ENCODE results near the gene CDK7. TPM values are rescaled to one million over a fixed set of nuclear protein-coding genes. Genes with fewer than 3 reads are reported as not detected.

The CDK7 gene
- total RNA-seq (10 to 100 TPM in 3 of 4 donors, 1 to 10 TPM in 1; 7.2 to 18.5 (median 13.8) TPM), polyA plus RNA-seq (10 to 100 TPM; 23.4 to 35.1 (median 25.8) TPM)

DNA sequence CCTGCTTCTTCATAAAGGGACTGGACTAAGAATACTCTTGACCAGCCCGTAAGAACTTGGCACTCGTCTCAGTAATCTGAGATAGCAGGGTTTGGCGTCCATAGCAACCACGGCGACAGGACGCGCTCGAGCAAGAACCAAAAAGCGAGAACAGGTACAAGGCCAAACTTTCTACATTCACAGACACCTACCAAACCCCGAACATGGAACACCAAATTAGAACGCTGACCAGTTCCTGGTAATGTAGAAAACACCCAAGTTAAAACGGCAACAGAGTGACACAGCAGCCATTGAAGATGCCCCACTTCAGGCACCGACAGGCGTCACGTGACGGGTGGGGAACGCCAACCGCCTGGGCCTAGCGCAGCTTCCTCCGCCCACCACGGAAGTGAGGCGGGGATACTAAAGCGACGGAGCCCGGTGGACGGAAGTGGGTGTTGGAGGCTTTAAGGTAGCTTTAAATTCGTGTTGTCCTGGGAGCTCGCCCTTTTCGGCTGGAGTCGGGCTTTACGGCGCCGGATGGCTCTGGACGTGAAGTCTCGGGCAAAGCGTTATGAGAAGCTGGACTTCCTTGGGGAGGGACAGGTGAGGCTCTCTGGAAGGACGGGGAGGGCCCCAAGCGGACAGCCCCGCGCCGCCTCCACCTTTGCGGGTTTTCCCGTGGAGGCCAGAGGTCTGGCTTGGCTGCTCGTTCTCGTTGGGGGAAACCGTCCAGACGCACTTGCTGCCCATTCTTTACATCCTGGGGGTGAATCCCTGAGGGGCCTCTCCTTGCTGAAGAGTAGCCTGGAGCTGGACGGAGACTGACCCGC, at the start of gene CDK7:
CDK7 (plus strand) TSS at position 430 of the 812 bp plus-strand sequence; CDS start at position 520, 90 bp downstream.
- peaks cover 0 to 34% (median 3%) of the 10 kb centered on the region in 4 donors for H3K36me3 ChIP-seq
- TF ChIP-seq EP300 (IDR thresholded peaks at IDR 0.05), result no peak
- peak; percentile 50 to 83 (median 80) for TF ChIP-seq POLR2AphosphoS5 (IDR thresholded peaks at IDR 0.05)
- peaks cover 0 to 31% (median 24%) of the 10 kb centered on the region in 4 donors for H3K4me1 ChIP-seq
- H3K27me3 ChIP-seq, result no peaks in the 10 kb centered on the region
- H3K27ac ChIP-seq, result peak within 1 kb of the TSS; percentile 81 to 89 (median 84)
- 0 to 1% methylated on average over 49 of the region's 49 CpGs for WGBS, 2 donors
- intact Hi-C loops (cut with DNase I), result loop anchor here (2.0 kb wide), 2 partner anchors 16 to 68 kb away; partner anchors contain the start of gene CCNB1
- DNase-seq, result peak; percentile 95
- peak within 1 kb of the TSS; percentile 71 to 92 (median 74) for H3K4me3 ChIP-seq
- H3K9me3 ChIP-seq, result no peaks in the 10 kb centered on the region

GRCh38 chr5:69187342-69187741, 47.3 kb upstream of the CDK7 start:
- TF ChIP-seq EP300 (IDR thresholded peaks at IDR 0.05) (no peak), POLR2AphosphoS5 (IDR thresholded peaks at IDR 0.05) (no peak), POLR2A (IDR thresholded peaks at IDR 0.05) (no peak), CTCF (IDR thresholded peaks at IDR 0.05) (no peak)
- Histone ChIP-seq H3K4me1 (peaks cover 0 to 17% (median 15%) of the 10 kb centered on the region in 4 donors), H3K27ac (no peak overlapping the region), H3K9me3 (no peaks in the 10 kb centered on the region), H3K27me3 (no peaks in the 10 kb centered on the region), H3K4me3 (no peak overlapping the region), H3K36me3 (no peaks in the 10 kb centered on the region)
- intact Hi-C loops (cut with DNase I), result loop anchor here (10.0 kb wide), 1 partner anchor 147 kb away; the partner anchor contains the start of gene CCDC125
- DNase-seq, result no peak
- 91 to 95% methylated on average over 2 of the region's 2 CpGs for WGBS, 2 donors

- Histone ChIP-seq H3K4me3 (peak overlapping the region; percentile 60 to 80 (median 70)), H3K27me3 (no peaks in the 10 kb centered on the region), H3K4me1 (peaks cover 0 to 17% (median 15%) of the 10 kb centered on the region in 4 donors), H3K27ac (peak overlapping the region; percentile 56 to 79 (median 76)), H3K36me3 (no peaks in the 10 kb centered on the region), H3K9me3 (no peaks in the 10 kb centered on the region)
- no peak for TF ChIP-seq POLR2A (IDR thresholded peaks at IDR 0.05)
- no peak for TF ChIP-seq POLR2AphosphoS5 (IDR thresholded peaks at IDR 0.05)
- 12 to 17% methylated on average over 8 of the region's 8 CpGs for WGBS, 2 donors
- intact Hi-C loops (cut with DNase I), result loop anchor here (1.0 to 10.0 kb wide), 3 partner anchors 21 to 146 kb away; partner anchors contain the start of genes CCDC125 and CCNB1
- DNase-seq, result no peak
These were observed 45.9 kb upstream of the CDK7 start for GRCh38 chr5:69188811-69189161.

GRCh38 chr5:69189162-69190086, 45.3 kb upstream of the CDK7 start, which contains the start of gene CENPH:
Gene CENPH (plus strand): TSS chr5:69189583. CDS start chr5:69189635, 52 bp downstream.
- Histone ChIP-seq H3K36me3 (no peaks in the 10 kb centered on the region), H3K27ac (peak within 1 kb of the TSS; percentile 56 to 79 (median 76)), H3K4me1 (peaks cover 0 to 17% (median 15%) of the 10 kb centered on the region in 4 donors), H3K27me3 (no peaks in the 10 kb centered on the region), H3K9me3 (no peaks in the 10 kb centered on the region), H3K4me3 (peak within 1 kb of the TSS; percentile 60 to 80 (median 70))
- 0% methylated on average over 55 of the region's 55 CpGs for WGBS, 2 donors
- peak; percentile 93 for DNase-seq
- no peak for TF ChIP-seq CTCF (IDR thresholded peaks at IDR 0.05)
- TF ChIP-seq POLR2AphosphoS5 (IDR thresholded peaks at IDR 0.05), result peak in 1 of 4 donors; percentile 41
- TF ChIP-seq EP300 (IDR thresholded peaks at IDR 0.05), result no peak
- no peak for TF ChIP-seq POLR2A (IDR thresholded peaks at IDR 0.05)
- intact Hi-C loops (cut with DNase I), result loop anchor here (1.0 to 10.0 kb wide), 3 partner anchors 22 to 145 kb away; partner anchors contain the start of genes CCDC125 and CCNB1

DNA sequence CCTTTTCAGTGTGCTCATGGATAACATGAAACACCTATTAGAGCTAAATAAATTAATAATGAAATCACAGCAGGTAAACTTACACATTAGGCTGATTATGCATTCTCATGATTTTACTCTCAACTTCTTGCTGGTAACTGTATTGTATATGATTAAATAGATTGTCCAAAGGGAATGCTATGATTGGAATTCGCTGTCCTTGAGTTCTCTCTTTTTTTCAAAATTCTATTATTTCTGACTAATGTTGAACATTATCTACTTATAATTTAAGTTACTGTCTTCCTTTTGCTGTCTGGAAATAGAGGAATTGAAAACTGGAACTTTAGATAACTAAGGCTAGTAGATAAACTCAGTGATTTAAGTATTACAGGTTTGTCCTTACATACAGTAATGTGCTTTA, 32.2 kb upstream of the CDK7 start:
- Histone ChIP-seq H3K36me3 (no peaks in the 10 kb centered on the region), H3K4me1 (no peaks in the 10 kb centered on the region), H3K27ac (no peak overlapping the region), H3K9me3 (no peaks in the 10 kb centered on the region), H3K27me3 (no peaks in the 10 kb centered on the region), H3K4me3 (no peak overlapping the region)
- 95 to 100% methylated on average over 1 of the region's 1 CpG for WGBS, 2 donors
- TF ChIP-seq POLR2A (IDR thresholded peaks at IDR 0.05) (no peak), POLR2AphosphoS5 (IDR thresholded peaks at IDR 0.05) (no peak), CTCF (IDR thresholded peaks at IDR 0.05) (no peak), EP300 (IDR thresholded peaks at IDR 0.05) (no peak)
- no peak for DNase-seq
- intact Hi-C loops (cut with DNase I), result no loop called here

Data from sigmoid colon (tissue), 7 donors.